K562 (cell line): Measurements from ENCODE around the gene SLC35F4. TPM values are rescaled to one million over a fixed set of nuclear protein-coding genes. Genes with fewer than 3 reads are reported as not detected.

Source experiments
- ATAC-seq: fragments of 200-7000 bp; cut with Tn5 transposase; 3 replicates; pipeline ENCODE4 v1.9.1; 2020; ENCODE audit warnings: moderate library complexity
- BruUV-seq: library from RNA; stranded (reverse); fragments of 400-500 nt; replicated peaks from 2 replicates; lab custom pipeline; 2021; lab: Mats Ljungman, UMichigan
- CTCF ChIA-PET: fragments of 300-600 bp; formaldehyde crosslinking; extraction: SDS; loops from one replicate; lab custom pipeline; 2021; ENCODE audit warnings: low intra/inter-chr PET ratio; lab: Yijun Ruan, JAX
- POLR2A ChIA-PET: fragments of 300-600, 350-650 bp; sonication (Branson Sonifier 250); formaldehyde crosslinking; extraction: SDS; loops from one replicate; lab custom pipeline; 2021; ENCODE audit warnings: antibody characterized with exemption, inconsistent platforms; lab: Yijun Ruan, JAX
- DNase-seq, 4 experiments: peaks; one replicate each; pipeline versions ENCODE4 v3.0.0 to v3.0.0-alpha.2; 2011 to 2018; ENCODE audit warnings: low spot score in 3 of 4, mixed read lengths in 3 of 4; ENCODE audit errors: extremely low read depth in 1 of 4
- FAIRE-seq: peaks from 2 replicates; lab custom pipeline; 2011; peaks lifted over from hg19 to GRCh38; lab: Jason Lieb, UNC
- H2AFZ ChIP-seq: 2 replicates; pipeline ENCODE4 v1.6.0; 2011; ENCODE audit warnings: low read depth, low read length, control low read depth, inconsistent platforms
- H3K27ac ChIP-seq: fragments of 200-600 bp; 3 replicates; pipeline ENCODE4 v1.8.0; 2011; ENCODE audit warnings: low read depth, mild to moderate bottlenecking, control low read depth, inconsistent platforms, low read length, moderate library complexity, mixed read lengths; ENCODE audit errors: extremely low read depth
- H3K27me3 ChIP-seq, 2 experiments: fragments of 300-600 bp in 1 of 2; 2 replicates in 1 of 2; 3 replicates in 1 of 2; pipeline versions ENCODE4 v1.6.0 to v1.8.0; 2011; ENCODE audit warnings: inconsistent platforms in 2 of 2, low read length in 2 of 2, mild to moderate bottlenecking in 1 of 2, mixed read lengths in 1 of 2, moderate library complexity in 1 of 2; ENCODE audit not compliant: control insufficient read depth in 2 of 2, insufficient read depth in 2 of 2
- H3K36me3 ChIP-seq: fragments of 300-600 bp; 3 replicates; pipeline ENCODE4 v1.8.0; 2011; ENCODE audit warnings: mild to moderate bottlenecking, low read length, inconsistent platforms; ENCODE audit not compliant: control insufficient read depth, insufficient read depth
- H3K4me1 ChIP-seq, 2 experiments: fragments of 200-600 bp in 1 of 2; replicated peaks in 1 of 2; 2 replicates in 1 of 2; 3 replicates in 1 of 2; pipeline versions ENCODE4 v1.5.1 to v1.8.0; 2011; ENCODE audit warnings: inconsistent platforms in 2 of 2, low read length in 2 of 2, mild to moderate bottlenecking in 1 of 2, mixed read lengths in 1 of 2, moderate library complexity in 1 of 2; ENCODE audit not compliant: control insufficient read depth in 2 of 2, insufficient read depth in 2 of 2
- H3K4me2 ChIP-seq: 2 replicates; pipeline ENCODE4 v1.6.1; 2011; ENCODE audit warnings: low read length, control low read depth, inconsistent platforms, mixed read lengths; ENCODE audit not compliant: insufficient read depth
- H3K4me3 ChIP-seq: fragments of 200-600 bp; sonication (generic), shearing (Covaris generic); 2 replicates; pipeline ENCODE4 v1.5.1; 2016; ENCODE audit warnings: control low read depth, inconsistent platforms
- H3K79me2 ChIP-seq: fragments of 200-600 bp; 3 replicates; pipeline ENCODE4 v1.8.0; 2011; ENCODE audit warnings: low read length, inconsistent platforms; ENCODE audit not compliant: control insufficient read depth, insufficient read depth
- H3K9ac ChIP-seq, 2 experiments: 2 replicates each; pipeline versions ENCODE4 v1.6.0 to v1.6.1; 2011; ENCODE audit warnings: low read depth in 2 of 2, low read length in 2 of 2, control low read depth in 1 of 2, inconsistent platforms in 1 of 2, mild to moderate bottlenecking in 1 of 2, mixed read lengths in 1 of 2; ENCODE audit not compliant: insufficient read depth in 1 of 2
- H3K9me1 ChIP-seq: one replicate; pipeline ENCODE4 v1.6.0; 2011; ENCODE audit warnings: inconsistent platforms, mild to moderate bottlenecking, low read length, moderate library complexity; ENCODE audit not compliant: control insufficient read depth, insufficient read depth
- H3K9me3 ChIP-seq: replicated peaks from 2 replicates; pipeline ENCODE4 v1.5.1; 2011; ENCODE audit warnings: low read depth, low read length, inconsistent platforms; ENCODE audit not compliant: control insufficient read depth, insufficient read depth
- H4K20me1 ChIP-seq: replicated peaks from 2 replicates; pipeline ENCODE4 v1.6.1; 2011; ENCODE audit warnings: low read length, inconsistent platforms, mixed read lengths; ENCODE audit not compliant: control insufficient read depth, insufficient read depth
- ARID1B ChIP-seq: fragments of 450-650 bp; IDR thresholded peaks from 2 replicates; pipeline ENCODE4 v1.6.1; 2016; ENCODE audit warnings: antibody characterized with exemption, mild to moderate bottlenecking, inconsistent platforms
- CEBPB ChIP-seq: fragments of 450-650 bp; IDR thresholded peaks from 2 replicates; pipeline ENCODE4 v1.6.1; 2016; ENCODE audit warnings: missing genetic modification characterization, missing compliant biosample characterization
- CEBPG ChIP-seq, 3 experiments: fragments of 200-800 bp in 1 of 3; sonication (Bioruptor generic) in 1 of 3; sonication (generic) in 1 of 3; formaldehyde crosslinking in 1 of 3; IDR thresholded peaks in 2 of 3; conservative IDR thresholded peaks in 1 of 3; 2 replicates each; pipeline versions ENCODE4 v1.6.1 to v1.8.0; 2016 to 2022; ENCODE audit warnings: missing compliant biosample characterization in 2 of 3, missing genetic modification characterization in 2 of 3, mild to moderate bottlenecking in 1 of 3, missing genetic modification reagents in 1 of 3
- PHF21A ChIP-seq: fragments of 450-650 bp; IDR thresholded peaks from 2 replicates; pipeline ENCODE4 v1.6.1; 2017; ENCODE audit warnings: low read depth, borderline replicate concordance
- PHTF2 ChIP-seq: fragments of 250-450 bp; sonication (Bioruptor Pico); IDR thresholded peaks from 2 replicates; pipeline ENCODE4 v1.5.0; 2021; ENCODE audit warnings: mild to moderate bottlenecking
- POLR2AphosphoS2 ChIP-seq: IDR thresholded peaks from 2 replicates; pipeline ENCODE4 v1.6.1; 2012; ENCODE audit warnings: low read length, improper control_type of control experiment
- RUNX1 ChIP-seq: sonication (generic); IDR thresholded peaks from 2 replicates; pipeline ENCODE4 v1.6.1; 2016; ENCODE audit warnings: antibody characterized with exemption, low read depth
- SETDB1 ChIP-seq: IDR thresholded peaks from one replicate; pipeline ENCODE4 v1.6.1; 2012; ENCODE audit warnings: low read length, control low read depth, inconsistent platforms
- SUPT5H ChIP-seq: fragments of 450-650 bp; IDR thresholded peaks from 2 replicates; pipeline ENCODE4 v1.6.1; 2016
- TAF1 ChIP-seq: IDR thresholded peaks from 2 replicates; pipeline ENCODE4 v1.6.1; 2011; ENCODE audit warnings: mild to moderate bottlenecking, low read length, moderate library complexity; ENCODE audit not compliant: insufficient read depth, control insufficient read depth, severe bottlenecking; ENCODE audit errors: extremely low read depth
- TEAD1 ChIP-seq, 2 experiments: fragments of 450-650 bp in 1 of 2; sonication (generic) in 1 of 2; formaldehyde crosslinking; IDR thresholded peaks; 2 replicates each; pipeline versions ENCODE4 v1.4.0 to v1.8.0; 2020 to 2022; ENCODE audit warnings: mild to moderate bottlenecking in 2 of 2, missing genetic modification reagents in 1 of 2
- ZNF232 ChIP-seq: sonication (generic); formaldehyde crosslinking; IDR thresholded peaks from 2 replicates; pipeline ENCODE4 v1.8.0; 2022; ENCODE audit warnings: mild to moderate bottlenecking, missing genetic modification reagents
- ZNF311 ChIP-seq: fragments of 250-450 bp; sonication (Bioruptor Pico); IDR thresholded peaks from 2 replicates; pipeline ENCODE4 v1.4.0; 2020; ENCODE audit warnings: mild to moderate bottlenecking, moderate library complexity
- ZNF518B ChIP-seq: fragments of 250-450 bp; sonication (Bioruptor Pico); IDR thresholded peaks from 2 replicates; pipeline ENCODE4 v1.5.0; 2021; ENCODE audit warnings: mild to moderate bottlenecking, moderate library complexity
- in situ Hi-C: fragments of 300-500 bp; cut with MboI; formaldehyde crosslinking; loops from 4 replicates; pipeline ENCODE4 v1.15.0; 2018; ENCODE audit warnings: inconsistent platforms, mixed read lengths
- intact Hi-C: fragments of 100-400 bp; cut with micrococcal nuclease; formaldehyde crosslinking; loops from 2 replicates; pipeline ENCODE4 v1.14.2; 2022
- polyA plus RNA-seq, 8 experiments: library from polyadenylated mRNA; depleted of rRNA in 4 of 8; stranded (reverse) in 5 of 8; unstranded in 3 of 8; fragments of >200 nt; fragmentation: Nextera tagmentation in 2 of 8; fragmentation: Illumina TruSeq in 1 of 8; extraction: Ambion mirVana in 2 of 8; extraction: Trizol in 1 of 8; gene quantifications; 2 replicates each; pipeline versions ENCODE4 v1.2.1 to v1.2.3, GENCODE V29; 2011 to 2014; ENCODE audit warnings: inconsistent platforms in 1 of 8, missing spikeins in 1 of 8
- total RNA-seq, 7 experiments: library from RNA; depleted of rRNA in 6 of 7; stranded (reverse); fragments of >200 nt in 6 of 7; fragmentation: Illumina TruSeq in 2 of 7; extraction: Trizol in 2 of 7; gene quantifications; 2 replicates each; pipeline versions ENCODE4 v1.2.1 to v1.2.3, GENCODE V29; 2011 to 2021; ENCODE audit warnings: low replicate concordance in 1 of 7
- TF ChIP-seq, protein P1 (sequence below): fragments of 450-650 bp; IDR thresholded peaks from 2 replicates; pipeline ENCODE4 v1.6.1; 2018; ENCODE audit not compliant: partially characterized antibody

Gene SLC35F4
- total and polyA plus RNA-seq, 9 of the 15 experiments (the other 6 are each of a cell fraction or from before 2014, with no cell fraction given), result 0.01 TPM; not detected in 8

DNA sequence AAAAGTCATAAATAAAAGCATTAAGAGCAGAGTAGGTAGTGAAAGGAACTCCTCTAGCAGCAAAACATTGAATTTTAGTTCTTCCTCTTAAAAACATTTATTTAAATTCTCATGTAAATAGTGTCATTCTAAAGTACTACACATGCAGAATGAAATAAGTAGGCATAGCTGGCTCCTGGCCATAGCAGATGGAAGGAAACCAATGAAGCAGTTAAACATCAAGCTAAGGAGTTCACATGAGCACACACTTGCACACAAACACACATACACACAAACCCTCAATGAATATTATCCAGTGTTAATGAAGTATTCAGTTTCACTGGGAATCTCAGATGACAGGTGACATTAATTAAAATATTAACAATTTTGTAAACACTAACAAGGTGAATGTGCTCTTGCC, 69.3 kb downstream of the SLC35F4 start:
- Histone ChIP-seq H3K9me1 (no peaks in the 10 kb centered on the region), H3K27ac (no peak overlapping the region), H3K4me1 (no peaks in the 10 kb centered on the region), H2AFZ (no peak overlapping the region), H3K4me2 (no peak overlapping the region), H3K4me3 (no peak overlapping the region), H3K27me3 (no peaks in the 10 kb centered on the region), H3K36me3 (no peaks in the 10 kb centered on the region), H3K9ac (no peak overlapping the region), H3K79me2 (no peaks in the 10 kb centered on the region), H4K20me1 (no peaks in the 10 kb centered on the region), H3K9me3 (no peaks in the 10 kb centered on the region)
- in situ Hi-C loops, result no loop called here
- CTCF ChIA-PET, result no interaction called here
- DNase-seq (no peak), FAIRE-seq (no peak), ATAC-seq (no peak)
- POLR2A ChIA-PET, result no interaction called here
- TF ChIP-seq PHF21A, result no peak
- TF ChIP-seq ZNF518B (CRISPR knock-in tag), result no peak
- no peak for TF ChIP-seq TAF1
- TF ChIP-seq SETDB1, result no peak
- no peak for TF ChIP-seq ZNF311 (CRISPR knock-in tag)
- TF ChIP-seq CEBPB (tag), result no peak
- TF ChIP-seq RUNX1, result no peak
- no peak for TF ChIP-seq TEAD1 (CRISPR knock-in tag; IDR thresholded peaks at IDR 0.05)
- TF ChIP-seq, protein P1, sequence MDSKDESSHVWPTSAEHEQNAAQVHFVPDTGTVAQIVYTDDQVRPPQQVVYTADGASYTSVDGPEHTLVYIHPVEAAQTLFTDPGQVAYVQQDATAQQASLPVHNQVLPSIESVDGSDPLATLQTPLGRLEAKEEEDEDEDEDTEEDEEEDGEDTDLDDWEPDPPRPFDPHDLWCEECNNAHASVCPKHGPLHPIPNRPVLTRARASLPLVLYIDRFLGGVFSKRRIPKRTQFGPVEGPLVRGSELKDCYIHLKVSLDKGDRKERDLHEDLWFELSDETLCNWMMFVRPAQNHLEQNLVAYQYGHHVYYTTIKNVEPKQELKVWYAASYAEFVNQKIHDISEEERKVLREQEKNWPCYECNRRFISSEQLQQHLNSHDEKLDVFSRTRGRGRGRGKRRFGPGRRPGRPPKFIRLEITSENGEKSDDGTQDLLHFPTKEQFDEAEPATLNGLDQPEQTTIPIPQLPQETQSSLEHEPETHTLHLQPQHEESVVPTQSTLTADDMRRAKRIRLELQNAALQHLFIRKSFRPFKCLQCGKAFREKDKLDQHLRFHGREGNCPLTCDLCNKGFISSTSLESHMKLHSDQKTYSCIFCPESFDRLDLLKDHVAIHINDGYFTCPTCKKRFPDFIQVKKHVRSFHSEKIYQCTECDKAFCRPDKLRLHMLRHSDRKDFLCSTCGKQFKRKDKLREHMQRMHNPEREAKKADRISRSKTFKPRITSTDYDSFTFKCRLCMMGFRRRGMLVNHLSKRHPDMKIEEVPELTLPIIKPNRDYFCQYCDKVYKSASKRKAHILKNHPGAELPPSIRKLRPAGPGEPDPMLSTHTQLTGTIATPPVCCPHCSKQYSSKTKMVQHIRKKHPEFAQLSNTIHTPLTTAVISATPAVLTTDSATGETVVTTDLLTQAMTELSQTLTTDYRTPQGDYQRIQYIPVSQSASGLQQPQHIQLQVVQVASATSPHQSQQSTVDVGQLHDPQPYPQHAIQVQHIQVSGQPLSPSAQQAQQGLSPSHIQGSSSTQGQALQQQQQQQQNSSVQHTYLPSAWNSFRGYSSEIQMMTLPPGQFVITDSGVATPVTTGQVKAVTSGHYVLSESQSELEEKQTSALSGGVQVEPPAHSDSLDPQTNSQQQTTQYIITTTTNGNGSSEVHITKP, result no peak
- no peak for TF ChIP-seq PHTF2 (CRISPR knock-in tag)
- TF ChIP-seq CEBPG (CRISPR knock-in tag; IDR thresholded peaks at IDR 0.05), result no peak
- TF ChIP-seq CEBPG (tag; conservative IDR thresholded peaks at IDR 0.05 in 1 of 2, IDR thresholded peaks at IDR 0.05 in 1 of 2), result no peak
- no peak for TF ChIP-seq ARID1B
- TF ChIP-seq POLR2AphosphoS2, result no peak
- no peak for TF ChIP-seq SUPT5H
- TF ChIP-seq ZNF232, result no peak
- intact Hi-C loops, result no loop called here
- BruUV-seq, result no TSS peak
